ENCODE results near the gene EHD4.

The EHD4 gene

DNA sequence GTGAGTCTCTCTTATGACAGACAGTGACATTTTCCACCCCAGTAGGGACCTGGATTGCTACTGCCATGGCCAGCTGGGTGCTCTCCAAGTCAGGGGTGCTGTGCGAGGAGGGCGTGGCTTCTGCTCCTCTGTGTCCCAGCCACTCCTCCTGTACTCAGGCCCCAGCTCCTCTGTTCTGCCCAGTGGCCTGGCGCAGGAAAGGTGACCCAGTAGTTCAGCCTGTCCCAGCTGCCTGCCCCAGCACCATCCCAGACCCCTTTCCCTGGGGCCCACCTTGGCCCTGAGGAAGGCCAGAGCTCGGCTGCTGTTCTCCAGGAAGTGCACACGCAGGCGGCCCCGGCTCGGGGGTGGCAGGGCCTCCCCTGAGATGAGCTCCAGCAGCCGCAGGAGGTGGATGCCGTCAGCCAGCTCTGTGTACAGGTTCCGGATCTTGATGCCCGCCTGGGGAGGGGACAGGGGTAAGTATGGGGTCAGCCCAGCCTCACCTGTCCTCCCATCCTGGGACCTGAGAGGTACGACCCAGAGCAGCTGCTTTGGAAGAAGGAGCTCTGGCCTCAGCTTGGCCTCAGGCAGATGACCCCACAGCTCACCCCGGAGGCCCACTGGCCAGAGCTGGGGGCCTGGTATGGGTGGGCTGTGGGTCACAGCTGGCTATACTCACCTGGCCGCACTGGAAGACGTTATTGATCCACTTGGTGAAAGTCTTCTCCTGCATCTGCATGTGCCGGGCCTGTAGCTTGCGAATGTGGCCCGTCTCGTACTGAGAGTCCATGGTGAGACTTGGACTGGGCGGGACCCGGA, 79.5 kb downstream of the EHD4 start:
- no peak for DNase-seq

DNA sequence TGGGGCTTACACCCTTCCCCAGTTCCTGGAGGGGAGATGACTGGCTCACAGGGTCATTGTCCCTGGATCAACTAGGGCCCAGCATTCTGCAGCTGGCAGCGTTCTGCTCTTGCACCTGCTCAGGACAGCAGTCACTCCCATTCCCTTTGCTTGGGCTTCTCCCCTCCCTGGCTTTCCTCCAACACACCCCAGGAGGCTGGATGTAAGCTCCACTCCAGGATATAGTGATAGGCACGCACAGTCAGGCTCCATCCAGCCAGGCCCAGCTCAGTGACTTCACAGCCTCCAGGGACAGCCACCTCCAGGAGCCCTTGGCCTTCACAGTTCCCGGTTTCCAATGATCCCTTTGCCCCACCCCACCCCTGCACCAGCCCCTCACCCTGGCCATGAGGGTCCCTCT, 80.4 kb downstream of the EHD4 start:
- no peak for DNase-seq

DNA sequence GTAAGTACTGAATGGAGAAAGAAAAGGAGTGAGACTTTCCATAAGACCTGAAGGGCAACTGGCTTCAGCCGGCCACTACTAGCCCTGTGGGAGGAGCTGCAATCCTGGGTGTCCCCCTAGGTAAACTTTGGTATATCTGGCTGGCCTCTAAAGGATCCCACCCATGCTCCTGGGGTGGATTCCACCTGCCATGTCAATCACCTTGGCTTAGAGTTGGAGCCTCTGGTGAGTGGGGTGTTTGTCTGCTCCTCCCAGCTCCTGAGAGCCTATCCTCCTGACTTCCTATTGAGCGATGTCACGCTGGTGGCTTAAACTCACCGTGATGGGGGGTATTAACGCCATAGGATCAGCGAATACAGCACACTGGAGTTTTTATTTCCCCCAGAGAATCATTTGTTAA, 81.1 kb downstream of the EHD4 start:
- no peak for DNase-seq

DNA sequence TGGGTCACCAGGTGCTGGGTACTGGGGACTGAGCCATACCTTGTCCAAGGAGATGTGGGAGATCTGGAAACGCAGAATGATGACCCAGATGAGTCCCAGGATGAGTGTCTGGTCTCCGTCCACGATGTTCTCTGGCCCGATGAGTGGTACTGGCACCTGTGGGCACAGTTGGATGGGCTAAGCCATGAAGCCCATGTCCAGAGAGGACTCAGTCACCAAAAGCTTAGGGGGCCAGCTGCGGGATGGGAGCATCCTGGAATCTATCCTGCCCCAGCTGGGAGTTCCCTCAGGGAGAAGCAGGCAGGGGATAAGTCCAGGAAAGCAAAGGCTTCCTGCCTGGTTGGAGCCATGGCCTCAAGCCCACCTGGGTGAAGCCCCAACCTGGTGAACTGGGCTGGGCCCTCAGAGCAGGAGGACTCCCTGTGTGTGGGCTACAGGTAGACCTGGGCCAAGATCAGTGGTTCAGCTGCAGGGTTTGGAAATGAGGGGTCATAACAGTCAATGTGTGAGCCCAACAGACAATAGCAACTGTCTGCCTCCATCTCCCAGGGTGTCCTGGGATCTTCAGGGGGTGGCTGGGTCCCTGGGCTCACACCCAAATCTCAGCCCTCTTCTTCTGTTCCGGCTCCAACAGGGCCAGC, 82.2 kb downstream of the EHD4 start:
- no peak for DNase-seq

DNA sequence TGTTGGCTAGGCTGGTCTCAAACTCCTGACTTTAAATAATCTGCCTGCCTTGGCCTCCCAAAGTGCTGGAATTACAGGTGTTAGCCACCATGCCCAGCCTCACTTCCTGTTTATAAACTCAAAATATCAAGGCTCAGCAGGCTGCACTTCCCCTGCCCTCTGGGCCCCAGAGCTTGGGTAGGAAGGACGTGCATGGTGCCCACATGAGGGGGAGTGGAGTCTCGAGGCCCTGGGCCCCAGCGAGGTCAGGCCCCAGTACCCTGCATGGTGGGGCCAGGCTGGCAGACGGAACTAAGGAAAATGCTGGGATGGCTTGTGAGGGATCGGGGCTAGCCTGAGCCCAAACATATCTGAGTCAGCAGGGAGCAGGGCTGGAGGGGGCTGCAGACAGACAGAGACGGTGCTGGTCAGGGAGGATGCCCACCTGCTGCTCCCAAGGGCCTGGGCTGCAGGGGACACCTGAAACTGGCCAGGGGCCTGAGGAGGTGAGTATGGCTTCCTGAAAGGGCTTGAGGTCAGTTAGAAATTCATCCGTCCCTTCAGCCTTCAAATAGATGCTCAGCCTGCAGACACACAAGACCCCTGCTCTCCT, 83.6 kb downstream of the EHD4 start:
- no peak for DNase-seq

DNA sequence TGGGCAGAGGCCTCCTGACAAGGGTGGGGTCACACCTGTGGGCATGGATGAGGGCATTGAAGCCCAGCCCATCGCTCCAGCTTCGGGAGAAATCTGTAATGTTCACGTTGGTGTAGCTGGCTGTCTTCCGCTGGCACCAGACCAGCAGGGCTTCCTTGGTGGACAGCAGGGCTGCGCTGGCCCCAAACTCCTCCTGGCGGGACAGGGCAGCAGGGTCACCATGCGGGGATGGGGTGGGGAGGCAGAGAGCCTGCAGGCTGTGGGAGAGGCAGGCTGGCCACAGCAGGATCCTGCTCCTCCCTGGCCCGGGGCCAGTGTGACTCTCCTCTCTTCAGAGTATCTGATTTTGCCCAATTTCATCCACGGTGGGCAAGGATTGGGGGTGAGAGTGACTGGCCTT, 84.5 kb downstream of the EHD4 start:
- DNase-seq: no peak

DNA sequence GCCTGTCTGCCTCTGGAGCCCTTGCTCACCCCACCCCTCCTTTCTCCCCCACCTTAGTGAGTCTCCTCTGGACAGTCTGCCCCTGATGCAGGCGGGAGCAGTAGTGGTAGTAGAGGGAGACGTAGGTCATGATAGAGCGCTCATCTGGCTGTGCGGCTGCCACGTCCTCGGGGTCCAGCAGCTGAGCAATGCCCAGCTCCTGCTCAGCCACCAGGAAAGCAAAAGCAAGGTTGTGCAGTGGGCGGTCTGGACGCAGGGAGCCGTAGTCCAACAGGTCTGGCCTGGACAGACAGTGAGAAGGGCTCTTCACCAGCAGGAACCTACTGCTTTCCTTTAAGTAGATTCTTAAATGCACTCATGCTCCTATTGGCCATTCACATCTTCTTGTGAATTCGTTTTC, 85.2 kb downstream of the EHD4 start:
- no peak for DNase-seq

DNA sequence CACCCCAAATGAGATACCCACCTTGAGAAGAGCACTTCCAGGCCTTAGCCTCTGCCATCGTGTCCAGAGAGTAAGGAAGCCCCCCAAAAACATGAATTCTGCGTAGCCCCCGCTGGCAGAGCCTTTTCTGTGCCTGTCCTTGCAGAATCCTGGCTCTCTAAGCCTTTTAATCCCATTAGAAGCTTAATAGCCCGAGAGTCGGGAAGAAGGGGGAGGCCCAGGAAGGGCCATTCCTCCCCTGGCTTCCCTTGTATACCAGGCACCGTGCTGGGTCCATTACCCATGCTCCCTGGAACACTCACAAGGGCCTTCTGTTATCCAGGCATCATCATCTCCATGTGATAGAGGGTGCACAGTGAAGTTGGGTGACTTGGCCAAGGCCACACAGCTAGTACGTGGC, 85.6 kb downstream of the EHD4 start:
- no peak for DNase-seq

DNA sequence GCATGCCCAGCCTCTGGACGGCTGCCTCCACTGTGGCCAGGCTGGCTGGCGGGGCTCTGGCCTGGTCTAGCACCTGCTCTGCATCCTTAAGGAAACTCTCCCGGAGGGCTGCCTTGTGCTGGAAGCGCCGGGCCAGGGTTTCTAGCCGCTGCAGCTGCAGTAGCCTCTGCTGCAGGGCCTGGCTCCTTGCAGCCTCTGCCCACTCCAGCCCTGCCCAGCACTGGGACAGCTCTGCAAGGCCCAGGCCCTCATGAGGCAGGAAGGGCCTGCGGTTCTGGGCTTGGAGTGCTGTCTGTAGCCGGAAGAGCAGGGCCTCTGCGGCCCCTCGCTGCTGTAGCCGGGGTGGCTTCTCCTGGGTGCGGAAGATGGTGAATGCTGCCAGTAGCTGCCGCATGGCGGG, 86.5 kb downstream of the EHD4 start:
- no peak for DNase-seq

DNA sequence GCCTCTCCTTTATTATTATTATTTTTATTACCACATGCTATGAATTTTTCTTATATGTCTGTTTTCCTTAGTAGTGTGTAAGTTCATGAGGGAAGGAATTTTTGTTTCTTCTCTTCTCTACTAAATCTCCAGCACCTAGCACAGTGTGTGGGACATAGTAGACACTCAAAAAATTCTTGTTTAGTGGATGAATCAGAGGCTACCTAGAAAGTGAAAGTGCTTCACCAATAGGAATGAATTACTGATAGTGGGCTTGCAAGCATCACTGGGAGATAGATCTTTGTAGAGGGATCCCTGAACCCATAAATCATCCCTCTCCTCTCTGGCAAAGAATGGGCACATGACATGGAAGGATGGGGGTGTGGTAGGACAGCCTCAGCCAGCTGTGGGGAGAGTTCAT, 87.0 kb downstream of the EHD4 start:
- DNase-seq: no peak

DNA sequence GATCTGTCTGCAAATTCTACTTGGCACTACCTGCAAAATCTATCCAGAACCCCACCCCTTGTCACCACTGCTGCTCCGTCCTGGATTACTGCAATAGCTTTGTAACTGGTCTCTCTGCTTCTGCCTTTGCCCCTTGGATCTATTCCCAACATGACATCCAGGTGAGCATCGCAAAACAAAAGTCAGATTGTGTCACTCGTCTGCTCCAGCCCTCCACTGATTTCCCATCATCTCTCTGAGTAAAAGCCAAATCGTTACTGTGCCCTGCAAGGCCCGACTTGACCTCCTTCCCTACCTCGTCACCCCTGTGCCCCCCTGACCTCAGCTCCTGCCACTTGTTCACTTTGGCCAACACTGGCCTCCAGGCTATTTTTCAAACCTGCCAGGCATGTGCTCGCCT, 87.9 kb downstream of the EHD4 start:
- no peak for DNase-seq

DNA sequence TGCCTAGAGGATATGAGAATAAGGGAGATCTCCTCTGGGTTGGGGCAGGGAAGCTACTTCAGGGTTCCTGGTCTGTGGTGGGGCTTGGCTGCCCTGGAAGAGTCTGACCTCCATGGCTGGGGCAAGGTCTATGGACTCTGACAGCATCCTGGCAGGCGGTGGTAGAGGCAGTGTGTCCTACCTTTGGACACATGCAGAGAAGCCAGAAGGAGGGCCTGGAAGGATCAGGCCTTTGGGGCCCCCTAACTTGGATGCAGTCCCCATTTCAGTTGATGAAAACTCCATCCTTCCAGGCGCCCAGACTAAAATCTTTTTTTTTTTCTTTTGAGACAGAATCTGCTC, 88.9 kb downstream of the EHD4 start:
- DNase-seq: no peak

DNA sequence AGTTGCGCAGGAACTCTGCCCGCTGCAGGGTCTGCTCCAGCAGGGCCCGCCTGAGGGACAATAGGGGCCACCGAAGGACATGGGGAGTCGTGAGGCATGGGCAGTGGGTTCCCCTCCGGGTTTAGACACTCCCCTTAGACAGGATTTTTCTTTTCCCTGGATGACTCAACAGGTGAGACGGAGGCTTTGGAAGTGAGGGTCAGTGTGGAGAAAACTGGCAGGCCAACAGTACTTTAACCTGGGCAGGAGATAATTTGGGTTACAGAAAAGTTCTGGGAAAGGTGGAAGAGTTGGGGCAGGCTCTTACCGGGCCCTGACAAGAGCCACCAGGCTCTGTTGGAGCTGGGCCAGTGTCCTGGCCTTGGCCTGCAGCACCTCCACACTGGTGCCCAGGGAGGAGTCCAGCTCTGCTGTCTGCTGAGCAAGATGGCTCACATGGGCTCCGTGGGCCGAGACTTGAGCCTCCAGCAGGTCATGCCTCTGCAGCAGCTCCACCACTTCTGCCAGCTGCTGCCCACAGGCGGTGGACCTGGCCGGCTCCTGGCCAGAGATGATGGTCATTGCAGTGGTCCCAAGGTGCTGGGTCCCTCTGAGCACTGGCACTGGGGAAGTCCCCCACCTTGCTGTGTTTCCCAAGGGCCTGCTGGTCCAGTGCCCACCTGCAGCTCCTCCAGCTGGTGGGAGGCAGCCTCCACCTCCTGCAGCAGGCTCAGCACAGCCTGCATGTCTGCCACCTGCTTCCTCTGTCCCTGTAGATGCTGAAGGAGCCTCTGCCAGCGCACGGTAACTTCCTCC, 89.5 kb downstream of the EHD4 start:
- no peak for DNase-seq

DNA sequence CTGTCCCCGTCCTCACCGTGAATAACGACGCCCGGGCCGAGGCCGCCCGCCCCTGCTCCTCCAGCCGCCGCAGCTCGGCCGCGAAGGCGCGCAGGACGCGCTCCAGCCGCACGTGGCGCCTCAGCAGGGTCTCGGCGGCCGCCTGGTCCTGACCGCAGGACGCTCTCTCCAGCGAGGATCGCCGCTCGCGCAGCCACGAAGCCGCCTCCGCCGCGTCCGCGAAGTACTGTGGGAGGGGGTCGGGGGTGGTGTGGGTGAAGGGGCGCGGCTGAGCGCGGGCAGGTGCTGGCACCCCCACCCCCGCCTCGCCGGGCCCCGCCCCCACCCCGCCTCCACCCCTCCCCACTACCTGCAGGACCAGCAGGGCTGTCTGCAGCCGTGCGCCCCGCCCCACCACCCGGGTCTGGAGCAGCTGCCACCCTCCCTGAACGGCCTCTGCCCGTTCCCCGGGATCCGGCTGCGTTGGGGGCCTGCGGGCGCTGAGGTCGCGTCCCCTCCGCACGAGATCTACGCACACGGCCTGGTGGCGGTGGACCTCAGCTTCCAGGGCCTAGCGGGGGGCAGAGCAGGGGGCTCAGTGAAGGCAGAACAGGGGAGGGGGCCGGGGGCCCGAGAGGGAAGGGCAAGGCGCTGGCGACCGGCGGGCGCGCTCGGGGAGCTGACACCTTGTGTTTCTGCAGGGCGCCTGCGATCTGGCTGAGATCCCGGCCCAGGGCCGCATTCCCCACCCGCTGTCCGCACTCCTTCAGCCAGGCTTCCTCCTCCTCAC, 90.3 kb downstream of the EHD4 start:
- no peak for DNase-seq

DNA sequence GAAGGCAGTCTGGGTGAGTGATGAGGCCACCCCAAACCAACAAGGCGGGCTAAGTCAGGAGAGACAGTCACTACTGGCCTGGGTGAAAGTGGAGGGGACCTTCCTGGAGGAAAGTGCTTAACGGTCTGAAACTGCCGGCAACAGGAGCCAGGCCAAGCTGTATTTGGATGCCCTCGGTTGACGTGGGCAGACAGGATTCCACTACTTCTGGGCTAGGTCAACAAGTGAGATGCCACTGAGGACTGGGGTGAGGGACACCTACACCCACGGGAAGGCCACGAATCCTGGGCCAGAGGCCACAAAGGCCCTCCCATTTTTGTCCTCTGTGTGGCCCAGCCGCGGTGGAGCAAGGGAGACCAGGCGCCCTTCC, 90.8 kb downstream of the EHD4 start:
- DNase-seq: no peak

DNA sequence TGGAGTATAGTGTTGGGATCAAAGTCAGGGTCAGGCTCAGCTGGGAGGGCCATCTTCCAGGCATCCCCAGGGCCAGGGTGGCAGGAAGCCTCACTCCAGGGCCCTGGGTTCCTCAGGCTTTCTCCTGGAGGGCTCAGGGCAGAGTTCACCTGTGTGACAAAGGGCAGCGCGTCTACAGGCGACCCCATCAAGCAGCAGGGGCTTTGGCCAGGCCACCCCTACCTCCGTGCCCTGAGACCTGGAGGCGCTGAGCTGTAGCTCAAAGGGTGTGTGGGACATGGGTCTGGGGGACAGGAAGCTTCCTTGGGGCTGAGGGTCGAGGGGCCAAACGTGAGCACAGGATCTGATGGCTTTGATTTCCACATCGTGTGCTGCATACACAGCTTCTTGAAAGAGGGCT, 91.3 kb downstream of the EHD4 start:
- DNase-seq: no peak

DNA sequence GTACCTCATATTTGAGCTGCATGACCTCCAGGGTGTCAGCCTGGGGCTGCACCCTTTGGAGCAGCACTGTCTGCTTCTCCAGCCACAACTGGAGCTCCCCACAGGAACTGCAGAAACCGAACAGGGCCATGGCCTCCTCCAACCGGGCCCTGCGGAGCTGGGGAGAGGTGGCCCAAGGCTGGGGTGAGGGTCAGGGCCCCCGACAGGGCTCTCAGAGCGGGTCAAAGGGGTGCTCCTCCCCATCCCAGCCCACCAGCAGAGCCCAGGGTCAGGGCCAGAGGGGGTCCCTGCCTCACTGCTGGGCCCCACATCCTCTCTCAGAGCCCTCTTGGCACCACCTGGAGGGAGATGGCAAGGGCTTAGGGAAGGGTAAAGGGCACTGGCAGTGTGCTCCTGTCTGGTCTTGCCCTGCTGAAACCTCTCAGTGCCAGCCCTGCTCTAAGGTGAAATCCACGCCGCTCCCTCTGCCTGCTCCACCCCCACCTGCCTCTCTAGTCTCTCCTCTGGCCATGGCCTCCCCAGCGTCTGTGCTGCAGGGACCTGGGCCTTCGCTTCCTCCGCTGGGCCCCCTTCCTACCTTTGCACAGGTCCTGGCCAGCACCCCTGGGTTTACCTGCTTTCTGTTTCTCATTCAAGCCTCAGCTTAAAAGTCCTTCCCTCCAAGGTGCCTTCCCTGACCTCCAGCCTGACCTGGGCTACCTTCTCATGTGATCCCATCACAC, 92.0 kb downstream of the EHD4 start:
- DNase-seq: no peak

DNA sequence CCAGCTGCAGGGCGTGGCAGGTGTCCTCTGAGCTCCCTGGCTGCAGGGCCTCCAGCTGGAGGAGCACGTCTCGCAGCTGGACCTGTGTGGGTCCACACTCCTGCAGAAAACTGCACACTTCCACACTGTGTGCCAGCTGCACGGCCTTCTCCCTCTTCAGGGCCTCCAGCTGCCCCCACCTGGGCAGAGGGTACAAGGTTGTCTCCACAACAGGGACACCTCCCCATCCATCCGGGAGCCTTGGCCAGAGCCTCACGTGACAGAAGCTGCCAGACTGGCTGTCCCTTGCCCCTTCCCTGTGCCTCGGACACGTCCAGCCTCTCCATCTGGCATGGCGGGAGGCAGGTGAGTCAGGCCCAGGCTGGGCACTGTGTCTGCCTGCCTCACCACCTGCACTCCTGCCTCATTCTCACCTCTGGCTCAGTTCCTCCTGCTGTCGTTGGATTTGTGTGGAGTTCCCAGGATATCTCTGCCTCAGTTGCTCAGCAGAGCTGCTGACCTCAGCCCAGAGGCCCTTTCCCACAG, 93.0 kb downstream of the EHD4 start:
- DNase-seq: no peak

DNA sequence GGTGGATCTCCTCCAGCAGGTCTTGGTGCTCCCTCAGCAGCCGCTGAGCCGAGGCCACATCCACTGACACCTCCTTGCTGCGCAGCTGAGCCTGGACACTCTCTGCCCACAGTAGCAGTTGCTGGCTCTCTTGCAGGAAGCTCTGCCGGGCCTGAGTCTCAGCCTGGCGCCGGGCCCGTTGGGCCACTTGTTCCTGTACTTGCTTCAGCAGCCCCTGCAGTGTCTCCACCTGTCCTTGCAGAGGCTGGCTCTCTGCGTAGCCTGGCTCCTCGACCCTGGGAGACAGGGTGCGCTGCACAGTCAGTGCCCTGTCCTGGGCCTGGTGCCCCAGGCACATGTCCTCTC, 94.0 kb downstream of the EHD4 start:
- no peak for DNase-seq

DNA sequence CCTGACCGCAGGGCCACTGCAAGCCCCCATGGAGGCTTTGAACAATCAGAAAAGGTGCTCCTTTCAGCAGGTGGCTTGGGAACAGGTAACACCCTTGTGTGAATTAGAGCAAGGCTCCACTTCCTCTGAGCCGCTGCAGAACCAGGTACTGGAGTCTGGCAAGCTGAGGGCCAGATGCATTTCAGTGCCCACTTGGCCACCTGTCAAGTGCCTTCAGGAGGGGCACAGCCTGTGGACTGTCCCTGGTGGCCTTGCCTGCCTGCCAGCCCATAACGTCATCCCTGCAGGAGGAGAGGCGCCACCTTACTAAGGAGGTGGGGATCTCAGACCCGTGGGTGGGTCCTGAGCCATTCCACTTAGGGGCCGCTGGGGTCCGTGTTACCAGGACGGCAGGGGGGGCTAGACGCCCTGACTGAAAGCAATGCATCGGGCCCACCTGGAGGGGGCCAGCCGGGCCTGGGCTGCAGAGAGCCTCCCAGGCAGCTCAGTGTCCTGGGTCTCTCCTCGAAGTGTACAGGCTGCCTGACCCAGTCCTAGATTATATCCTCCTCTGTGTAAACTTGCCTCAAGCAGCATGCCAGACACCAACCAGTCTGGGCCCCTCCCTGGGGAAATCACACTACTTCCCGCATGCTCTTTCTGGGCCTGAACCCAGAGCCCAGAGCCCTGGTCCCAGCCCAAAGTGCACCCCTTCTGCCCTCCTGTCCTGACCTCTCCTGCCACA, 94.6 kb downstream of the EHD4 start:
- DNase-seq: no peak

DNA sequence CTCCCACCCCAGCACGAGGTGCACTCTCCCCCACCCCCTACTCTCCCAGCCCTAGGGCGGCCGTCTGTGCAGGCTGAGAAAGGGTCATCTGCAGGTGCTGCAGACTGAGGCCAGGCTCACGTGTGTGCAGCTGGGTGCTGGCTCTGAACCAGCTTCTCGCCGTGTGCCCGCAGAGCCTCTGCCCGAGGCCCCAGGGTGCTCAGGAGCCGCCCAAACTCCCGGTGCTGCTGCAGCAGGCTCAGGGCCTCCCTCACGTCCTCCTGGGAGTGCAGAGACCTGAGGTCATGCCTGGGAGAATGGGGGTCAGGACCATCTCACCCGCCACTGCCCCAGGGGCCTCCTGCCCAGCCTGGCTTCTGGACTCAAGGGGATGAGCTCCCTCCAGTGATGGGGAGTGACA, 95.7 kb downstream of the EHD4 start:
- DNase-seq: no peak

DNA sequence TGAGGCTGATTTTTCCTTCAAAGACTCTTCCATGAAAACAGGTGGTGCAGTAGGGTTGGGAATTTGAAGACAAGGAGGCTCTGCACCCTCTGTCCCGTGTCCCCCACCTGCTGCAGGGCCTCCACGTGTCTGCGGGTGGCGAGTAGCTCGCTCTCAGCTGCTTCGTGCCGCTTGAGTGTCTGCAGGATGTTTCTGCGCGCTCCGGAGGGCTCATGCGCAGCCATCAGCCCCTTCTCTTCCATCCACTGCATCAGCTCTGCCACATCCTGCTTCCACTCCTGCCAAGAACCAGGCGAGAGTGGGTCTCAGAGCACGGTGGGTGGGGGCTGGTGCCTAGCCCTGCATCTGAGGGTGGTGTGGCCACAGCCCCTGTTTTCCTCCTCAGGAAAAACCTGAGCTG, 96.3 kb downstream of the EHD4 start:
- DNase-seq: no peak
